ENCODE measurements around the gene TTC24. TPM values are rescaled to one million over a fixed set of nuclear protein-coding genes. Genes with fewer than 3 reads are reported as not detected.
"Not testable (repeated sequence)": the region's sequence is repeated elsewhere in the genome, so short reads cannot be mapped to it uniquely, and the experiment has no call there.

The TTC24 gene
- total and polyA plus RNA-seq, 10 of the 15 experiments (the other 5 are each of a cell fraction or from before 2014, with no cell fraction given) = 0.05 to 6.4 (median 2.9) TPM; not detected in 1

DNA sequence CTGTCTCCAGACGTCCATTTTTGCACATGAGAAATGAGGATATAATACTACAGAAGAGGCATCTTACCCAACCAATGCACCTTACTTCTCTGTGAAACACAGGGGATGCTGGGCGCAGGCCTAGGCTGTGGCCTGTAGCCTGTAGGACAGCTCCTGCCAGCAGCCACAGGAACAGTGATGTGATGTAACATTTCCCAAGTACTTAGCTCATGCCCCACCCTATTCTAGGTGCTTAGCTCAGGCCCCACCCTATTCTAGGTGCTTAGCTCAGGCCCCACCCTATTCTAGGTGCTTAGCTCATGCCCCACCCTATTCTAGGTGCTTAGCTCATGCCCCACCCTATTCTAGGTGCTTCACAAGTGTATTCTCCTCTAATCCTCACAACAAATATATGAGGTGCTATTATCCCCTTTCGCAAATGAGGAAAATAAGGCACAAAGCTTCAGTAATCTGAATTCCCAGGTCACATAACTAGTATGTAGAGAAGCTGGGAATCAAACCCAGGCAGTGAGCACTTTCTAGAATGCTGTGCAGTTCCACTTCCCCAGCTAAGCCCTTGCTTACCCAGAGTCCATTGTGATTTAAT, 7.5 kb downstream of the TTC24 start:
- POLR2A ChIA-PET = interaction anchor here (0.6 kb wide), 1 partner anchor 62 kb away, joined by 4 read pairs; no protein-coding TSS in a partner anchor
- no peak for ATAC-seq
- in situ Hi-C loops (cut with MboI) (no loop called here), intact Hi-C loops (cut with micrococcal nuclease; ENCODE audit: unreplicated experiment) (no loop called here)
- FAIRE-seq = no peak
- TF ChIP-seq IKZF2 (IDR thresholded peaks at IDR 0.05) = no peak
- RAD21 ChIA-PET (ENCODE audit: unreplicated experiment) = interaction anchor here (0.8 to 2.4 kb wide), 3 partner anchors 21 to 90 kb away, joined by 3 to 12 read pairs (median 4); no protein-coding TSS in a partner anchor
- CTCF ChIA-PET = interaction anchor here (0.8 to 4.6 kb wide), 9 partner anchors 13 to 139 kb away, joined by 3 to 40 read pairs (median 3); partner anchors contain the start of gene GPATCH4
- no TSS peak for BruUV-seq (replicated peaks)
- Histone ChIP-seq H3K4me3 (no peak overlapping the region), H3K4me1 (ENCODE audit: control insufficient read depth, insufficient read depth, low read length) (peaks cover 17% of the 10 kb centered on the region), H3K27ac (ENCODE audit: control insufficient read depth, insufficient read depth) (no peak overlapping the region), H3K36me3 (ENCODE audit: control insufficient read depth in 2 of 2, insufficient read depth in 2 of 2, low read length in 1 of 2) (no peaks in the 10 kb centered on the region), H2AFZ (ENCODE audit: control insufficient read depth, low read depth, low read length) (no peak overlapping the region), H3K9ac (ENCODE audit: control insufficient read depth, insufficient read depth, low read length) (no peak overlapping the region), H4K20me1 (ENCODE audit: control insufficient read depth, insufficient read depth) (no peaks in the 10 kb centered on the region), H3K79me2 (ENCODE audit: control insufficient read depth, insufficient read depth, low read length) (peaks cover 3% of the 10 kb centered on the region), H3K27me3 (replicated peaks in 1 of 2; ENCODE audit: control insufficient read depth in 2 of 2, insufficient read depth in 2 of 2, low read length in 1 of 2) (no peaks in the 10 kb centered on the region; a peak in 1 of 4 replicates), H3K4me2 (ENCODE audit: control insufficient read depth, insufficient read depth) (no peak overlapping the region), H3K9me3 (replicated peaks; ENCODE audit: control insufficient read depth, insufficient read depth, low read length) (no peaks in the 10 kb centered on the region)
- SMC1A ChIA-PET (ENCODE audit: uncharacterized antibody, unreplicated experiment) = interaction anchor here (0.7 to 3.5 kb wide), 2 partner anchors 21 to 134 kb away, joined by 3 to 22 read pairs; no protein-coding TSS in a partner anchor
- DNase-seq (ENCODE audit: low read depth, low spot score) = no peak
- 61% methylated on average over 3 of the region's 3 CpGs for WGBS (ENCODE audit: insufficient coverage, insufficient replicate concordance, low lambda C conversion rate, missing lambda C conversion rate)

DNA sequence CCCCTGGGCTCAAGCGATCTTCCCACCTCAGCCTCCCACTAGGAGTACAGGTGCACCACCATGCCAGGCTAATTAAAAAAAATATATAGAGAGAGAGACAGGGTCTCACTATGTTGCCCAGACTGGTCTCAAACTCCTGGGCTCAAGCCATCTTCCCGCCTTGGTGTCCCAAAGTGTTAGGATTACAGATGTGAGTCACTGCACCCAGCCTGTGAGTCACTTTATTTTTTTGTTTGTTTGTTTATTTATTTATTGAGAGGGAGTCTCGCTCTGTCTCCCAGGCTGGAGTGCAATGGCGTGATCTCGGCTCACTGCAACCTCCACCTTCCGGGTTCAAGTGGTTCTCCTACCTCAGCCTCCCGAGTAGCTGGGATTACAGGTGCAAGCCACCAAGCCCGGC, 8.4 kb downstream of the TTC24 start:
- H3K4me3 ChIP-seq; H3K27ac ChIP-seq (ENCODE audit: control insufficient read depth, insufficient read depth); FAIRE-seq; BruUV-seq (replicated peaks); H4K20me1 ChIP-seq (ENCODE audit: control insufficient read depth, insufficient read depth); H3K4me2 ChIP-seq (ENCODE audit: control insufficient read depth, insufficient read depth); in situ Hi-C loops (cut with MboI); H3K9me3 ChIP-seq (replicated peaks; ENCODE audit: control insufficient read depth, insufficient read depth, low read length); ATAC-seq; H2AFZ ChIP-seq (ENCODE audit: control insufficient read depth, low read depth, low read length); H3K27me3 ChIP-seq (replicated peaks in 1 of 2; ENCODE audit: control insufficient read depth in 2 of 2, insufficient read depth in 2 of 2, low read length in 1 of 2); H3K4me1 ChIP-seq (ENCODE audit: control insufficient read depth, insufficient read depth, low read length); POLR2A ChIA-PET; DNase-seq (ENCODE audit: low read depth, low spot score); H3K9ac ChIP-seq (ENCODE audit: control insufficient read depth, insufficient read depth, low read length); H3K36me3 ChIP-seq (ENCODE audit: control insufficient read depth in 2 of 2, insufficient read depth in 2 of 2, low read length in 1 of 2); intact Hi-C loops (cut with micrococcal nuclease; ENCODE audit: unreplicated experiment); RAD21 ChIA-PET (ENCODE audit: unreplicated experiment); H3K79me2 ChIP-seq (ENCODE audit: control insufficient read depth, insufficient read depth, low read length): not testable (repeated sequence)
- SMC1A ChIA-PET (ENCODE audit: uncharacterized antibody, unreplicated experiment) = interaction anchor here (0.7 to 1.4 kb wide), 2 partner anchors 80 to 135 kb away, joined by 3 read pairs; no protein-coding TSS in a partner anchor
- 69% methylated on average over 8 of the region's 8 CpGs for WGBS (ENCODE audit: insufficient coverage, insufficient replicate concordance, low lambda C conversion rate, missing lambda C conversion rate)
- CTCF ChIA-PET = interaction anchor here (1.5 to 4.6 kb wide), 2 partner anchors 20 to 107 kb away, joined by 5 to 40 read pairs; no protein-coding TSS in a partner anchor

All from GM12878 (cell line).